Right ventricle myocardium inferior (tissue), 1 donor: Measurements from ENCODE around the gene TAF15. TPM values are rescaled to one million over a fixed set of nuclear protein-coding genes. Genes with fewer than 3 reads are reported as not detected.

ENCODE experiments used
- ATAC-seq: fragments of 200-7000 bp; cut with Tn5 transposase; one replicate; pipeline ENCODE4 v1.9.1; 2020; ENCODE audit warnings: mild to moderate bottlenecking, moderate library complexity
- DNase-seq: peaks from one replicate; pipeline ENCODE4 v3.0.0; 2021; ENCODE audit errors: missing footprints
- intact Hi-C: fragments of 100-400 bp; cut with DNase I; formaldehyde crosslinking; loops from one replicate; pipeline ENCODE4 v1.11.0; 2022
- total RNA-seq: library from RNA; stranded (reverse); fragmentation: NEBNext Ultra II Directional; extraction: Animal tissue kit (Norgen Biotek cat#: 25700); gene quantifications from one replicate; pipeline ENCODE4 v1.2.1, GENCODE V29; 2021
- donor health status: DM: no; HTN: yes; CAD: no; lungs with severe emphysema.

The TAF15 gene
- total RNA-seq, 1 donor from 2014 or later = 95.9 TPM

DNA sequence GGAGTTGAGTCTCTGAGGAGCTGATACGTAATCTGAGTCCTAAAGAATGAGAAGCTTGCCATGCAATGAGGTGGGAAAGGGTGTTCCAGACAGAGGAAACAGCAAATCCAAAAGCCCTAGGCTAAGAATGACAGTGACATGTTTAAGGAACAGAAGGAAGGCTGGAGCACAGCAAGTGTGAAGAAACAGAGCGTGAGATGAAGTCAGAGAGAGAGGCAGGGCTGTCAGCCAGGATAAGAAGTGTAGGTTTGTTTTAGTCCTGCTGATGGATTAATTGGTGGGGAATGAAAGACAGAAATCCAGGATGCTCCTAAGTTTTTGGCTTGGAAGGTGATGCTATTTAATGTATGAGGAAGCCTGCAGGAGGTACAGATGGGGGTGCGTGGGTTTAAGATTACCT, 28.3 kb upstream of the TAF15 start:
- intact Hi-C loops = no loop called here
- DNase-seq = no peak
- no peak for ATAC-seq

DNA sequence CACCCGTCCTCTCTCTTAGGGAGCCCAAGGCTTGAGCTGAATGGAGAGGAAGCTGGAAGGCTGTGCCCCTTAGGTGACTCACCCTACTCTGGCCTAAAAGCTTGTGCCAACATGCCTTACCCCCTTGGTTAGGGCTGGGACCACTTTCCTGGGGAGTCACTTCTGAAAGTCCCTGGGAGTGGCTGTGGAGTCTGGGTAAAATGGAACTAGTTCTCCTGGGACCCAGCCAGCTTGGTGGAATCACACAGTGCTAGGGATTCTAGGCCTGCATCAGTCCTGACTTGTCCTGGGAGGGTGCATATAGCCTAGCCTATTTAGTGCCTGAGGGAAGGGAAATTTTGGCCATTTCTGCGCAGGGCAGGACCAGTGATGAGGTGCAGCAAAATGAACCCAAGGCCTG, 24.4 kb upstream of the TAF15 start:
- no peak for ATAC-seq
- intact Hi-C loops = no loop called here
- DNase-seq = no peak

- intact Hi-C loops = no loop called here
- no peak for DNase-seq
These were observed 22.3 kb upstream of the TAF15 start for GRCh38 chr17:35786941-35787432.

DNA sequence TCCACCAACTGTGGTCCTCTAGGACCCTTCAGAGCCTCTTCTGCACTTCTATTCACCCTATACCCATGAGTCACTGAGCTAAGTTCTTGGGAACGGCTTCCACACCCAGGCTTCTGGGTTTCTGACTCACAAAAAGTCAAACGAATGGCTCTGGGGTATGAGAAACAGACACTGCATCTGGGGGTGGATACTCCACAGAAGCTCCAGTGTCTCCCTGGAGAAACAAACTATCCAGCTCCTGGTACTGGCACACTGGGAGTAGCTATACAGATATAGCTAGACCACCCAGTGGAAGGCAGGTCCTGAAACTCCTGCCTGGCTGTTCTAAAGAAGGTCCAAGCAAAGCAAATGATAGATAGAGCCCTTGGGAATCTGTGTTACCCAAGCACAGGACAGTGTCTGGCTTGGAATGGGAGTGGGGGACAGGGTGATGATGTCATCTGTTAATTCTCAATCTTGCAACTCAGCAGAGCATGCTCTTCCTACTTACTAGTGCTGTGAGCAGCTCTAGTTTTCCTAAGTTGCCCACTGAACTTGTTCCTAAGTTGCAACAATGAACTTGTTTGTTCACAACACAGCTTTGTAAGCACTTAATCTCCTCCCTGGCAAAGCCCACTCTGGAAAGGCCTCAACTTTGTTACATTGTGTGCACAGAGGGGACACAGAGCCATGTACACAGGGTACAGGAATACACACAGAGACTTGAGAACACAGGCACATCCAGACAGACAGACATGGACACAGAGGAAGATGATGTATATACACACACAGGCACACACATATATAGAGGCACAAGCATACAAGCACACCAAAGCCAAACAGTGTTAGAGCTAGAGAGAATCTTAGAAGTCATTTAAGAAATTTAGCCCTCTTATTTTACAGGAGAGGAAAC, 20.6 kb upstream of the TAF15 start:
- intact Hi-C loops = no loop called here
- ATAC-seq (peak; percentile 63), DNase-seq (no peak)

More at GRCh38 chr17:35786941-35787432, 22.3 kb upstream of the TAF15 start:
- no peak for ATAC-seq

- intact Hi-C loops = no loop called here
- DNase-seq (no peak), ATAC-seq (no peak)
These were observed 18.4 kb upstream of the TAF15 start for GRCh38 chr17:35790841-35791240.

- ATAC-seq = no peak
- intact Hi-C loops = no loop called here
- DNase-seq = no peak
These were observed 17.5 kb upstream of the TAF15 start for GRCh38 chr17:35791681-35792350.

GRCh38 chr17:35793257-35793656, 16.0 kb upstream of the TAF15 start:
- DNase-seq = no peak
- ATAC-seq = no peak
- intact Hi-C loops = no loop called here

DNA sequence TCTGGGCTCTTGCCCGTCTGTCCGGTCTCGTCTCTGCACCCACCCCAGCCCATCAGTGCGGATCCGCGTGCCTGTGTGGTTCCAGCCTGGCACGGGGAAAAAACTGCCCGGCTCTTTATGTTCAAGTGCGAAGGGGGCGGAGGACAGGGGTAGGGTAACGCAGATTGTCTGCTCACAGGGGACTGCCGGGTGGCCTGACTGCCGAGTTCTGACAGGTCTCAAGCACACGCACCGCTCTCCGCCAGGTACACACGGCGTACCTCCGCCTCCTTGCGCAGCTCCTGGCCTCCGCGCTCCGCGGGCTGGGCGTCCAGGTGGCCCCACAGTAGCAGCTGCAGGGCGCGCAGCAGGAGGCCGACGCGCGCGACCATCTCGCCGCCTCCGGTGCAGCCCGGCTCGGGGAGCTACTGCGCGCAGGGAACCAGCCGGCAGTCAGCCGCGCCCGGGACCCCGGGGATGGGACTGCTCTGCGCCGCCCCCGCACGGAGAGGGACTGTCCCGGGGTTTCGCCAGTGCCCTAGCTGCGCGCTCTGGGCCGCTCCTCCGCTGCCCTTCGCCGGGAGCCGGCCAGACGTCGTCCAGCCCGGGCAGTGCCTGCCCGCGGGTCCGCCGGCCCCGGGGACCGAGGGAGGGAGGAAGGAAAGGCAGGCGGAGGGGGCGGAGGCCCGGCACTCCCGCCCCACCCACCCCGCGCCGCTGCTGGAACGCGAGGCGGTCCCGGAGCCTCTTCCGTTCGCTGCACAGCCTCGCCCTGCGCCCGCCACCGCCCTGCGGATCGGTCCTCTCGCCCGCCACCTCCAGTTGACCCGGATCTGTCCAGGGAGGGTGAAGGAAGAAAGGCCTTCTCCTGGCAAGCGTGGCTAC, 14.0 kb upstream of the TAF15 start, which contains the start of gene MMP28:
Gene MMP28, minus strand, starts transcription at position 635 of the 864 bp plus-strand sequence. Its CDS starts 264 bp downstream, at position 371.
- DNase-seq (no peak), ATAC-seq (peak; percentile 53)
- intact Hi-C loops = no loop called here

GRCh38 chr17:35795871-35796265, 13.4 kb upstream of the TAF15 start:
- DNase-seq (no peak), ATAC-seq (no peak)
- intact Hi-C loops = no loop called here

- no peak for ATAC-seq
- intact Hi-C loops = no loop called here
These were observed 12.3 kb upstream of the TAF15 start for GRCh38 chr17:35796942-35797341.

DNA sequence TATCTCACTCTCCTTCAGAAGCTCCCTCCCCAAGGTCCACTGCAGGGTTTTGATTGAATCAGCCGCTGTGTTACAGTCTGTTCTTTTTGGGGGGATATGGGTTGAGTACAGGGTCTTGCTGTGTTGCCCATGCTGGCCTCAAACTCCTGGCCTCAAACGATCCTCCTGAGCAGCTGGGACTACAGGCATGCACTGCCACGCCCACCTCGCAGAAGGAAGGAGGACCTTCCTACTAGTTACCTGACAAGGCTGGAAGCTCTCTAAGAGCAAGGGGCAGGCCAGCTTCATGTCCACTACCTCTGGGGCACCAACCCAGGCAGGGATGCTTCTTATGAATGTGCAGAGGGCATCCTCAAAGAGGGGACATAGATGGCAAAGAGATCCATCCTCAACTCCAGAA, 11.9 kb upstream of the TAF15 start:
- intact Hi-C loops = no loop called here
- DNase-seq (no peak), ATAC-seq (no peak)

More at GRCh38 chr17:35796942-35797341, 12.3 kb upstream of the TAF15 start:
- no peak for DNase-seq

DNA sequence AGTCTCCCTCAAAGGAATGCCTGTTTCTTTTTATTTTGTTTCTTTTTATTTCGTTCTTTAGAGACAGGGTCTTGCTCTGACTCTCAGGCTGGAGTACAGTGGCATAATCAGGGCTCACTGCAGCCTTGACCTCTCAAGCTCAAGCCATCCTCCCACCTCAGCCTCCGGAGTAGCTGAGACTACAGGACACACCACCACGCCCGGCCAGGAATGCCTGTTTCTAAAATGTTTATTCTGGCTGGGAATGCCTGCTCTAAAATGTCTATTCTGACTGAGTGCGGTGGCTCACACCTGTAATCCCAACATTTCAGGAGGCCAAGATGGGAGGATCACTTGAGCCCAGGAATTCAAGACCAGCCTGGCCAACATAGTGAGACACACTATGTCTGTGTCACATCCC, 11.4 kb upstream of the TAF15 start:
- intact Hi-C loops = no loop called here
- ATAC-seq (no peak), DNase-seq (no peak)

- intact Hi-C loops = loop anchor here (2.0 kb wide), 1 partner anchor 17 kb away; no protein-coding TSS in a partner anchor
These were observed 9.3 kb upstream of the TAF15 start for GRCh38 chr17:35799942-35800341.

GRCh38 chr17:35801583-35802224, 7.6 kb upstream of the TAF15 start:
- intact Hi-C loops = loop anchor here (2.0 kb wide), 1 partner anchor 19 kb away; no protein-coding TSS in a partner anchor
- ATAC-seq (peak; percentile 35), DNase-seq (peak; percentile 85)

More at GRCh38 chr17:35799942-35800341, 9.3 kb upstream of the TAF15 start:
- DNase-seq (peak; percentile 82), ATAC-seq (peak; percentile 73)

- ATAC-seq = peak; percentile 66
- intact Hi-C loops = loop anchor here (1.0 kb wide), 1 partner anchor 40 kb away; no protein-coding TSS in a partner anchor
- DNase-seq = no peak
These were observed 4.6 kb upstream of the TAF15 start for GRCh38 chr17:35804658-35805192.

- ATAC-seq = no peak
- no peak for DNase-seq
- intact Hi-C loops = no loop called here
These were observed 1.7 kb upstream of the TAF15 start for GRCh38 chr17:35807371-35808144.

DNA sequence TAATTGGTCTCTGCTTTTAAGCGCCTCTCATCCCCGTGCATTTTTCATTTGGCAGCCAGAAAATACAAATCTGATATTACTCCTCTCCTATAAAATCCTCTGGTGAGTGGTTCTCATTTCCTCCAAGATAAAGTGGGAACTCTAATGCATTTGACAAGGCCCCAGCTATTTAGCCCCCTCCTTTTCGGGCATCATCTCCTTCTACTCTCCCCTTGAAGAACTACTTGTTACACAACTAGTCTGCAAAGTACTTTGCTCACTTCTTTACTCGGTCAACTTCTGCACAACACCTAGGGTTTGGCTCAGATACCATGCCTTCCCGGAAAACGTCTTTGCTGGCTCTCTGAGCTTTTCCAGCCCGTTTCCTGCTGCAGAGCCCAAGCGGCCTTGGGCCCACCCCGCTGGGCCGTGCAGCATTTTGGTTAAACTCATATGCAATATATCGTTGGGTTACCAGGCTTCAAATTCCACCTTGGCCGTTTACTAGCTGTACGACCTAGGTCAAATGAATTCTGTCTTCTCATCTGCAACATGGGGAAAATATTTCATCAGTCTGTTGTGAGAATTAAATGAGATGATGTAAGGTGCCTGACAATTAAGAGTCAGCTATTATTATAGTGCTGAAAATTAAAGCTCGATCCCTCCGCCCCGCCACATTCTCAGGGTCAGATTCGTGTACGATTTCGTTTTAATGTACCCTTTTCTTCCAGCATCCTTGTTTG, 883 bp upstream of the TAF15 start:
- no peak for ATAC-seq
- intact Hi-C loops = no loop called here
- no peak for DNase-seq
